ENCODE results near the gene ATM.
"Not testable (repeated sequence)": the region's sequence is repeated elsewhere in the genome, so short reads cannot be mapped to it uniquely, and the experiment has no call there.

ATM gene

GRCh38 chr11:108396672-108397071 lies 173.8 kb downstream of the ATM start:
- H3K9ac ChIP-seq (ENCODE audit: low read depth, low read length); H3K9me3 ChIP-seq (ENCODE audit: control insufficient read depth, insufficient read depth, low read length); H3K27me3 ChIP-seq (ENCODE audit: control insufficient read depth, insufficient read depth, low read length); H3K36me3 ChIP-seq (ENCODE audit: control insufficient read depth, insufficient read depth, low read length); H3K4me1 ChIP-seq (ENCODE audit: control insufficient read depth, insufficient read depth, low read length); H3K4me3 ChIP-seq (ENCODE audit: low read depth, low read length): not testable (repeated sequence)

- Histone ChIP-seq H3K9me3 (ENCODE audit: control insufficient read depth, insufficient read depth, low read length) (no peaks in the 10 kb centered on the region), H3K27me3 (ENCODE audit: control insufficient read depth, insufficient read depth, low read length) (no peaks in the 10 kb centered on the region), H3K4me1 (ENCODE audit: control insufficient read depth, insufficient read depth, low read length) (no peaks in the 10 kb centered on the region), H3K4me3 (ENCODE audit: low read depth, low read length) (no peak overlapping the region), H3K9ac (ENCODE audit: low read depth, low read length) (no peak overlapping the region), H3K36me3 (ENCODE audit: control insufficient read depth, insufficient read depth, low read length) (no peaks in the 10 kb centered on the region)
Observed at GRCh38 chr11:108398439-108398838, 175.6 kb downstream of the ATM start.

GRCh38 chr11:108402241-108402640 lies 179.4 kb downstream of the ATM start:
- Histone ChIP-seq H3K9me3 (ENCODE audit: control insufficient read depth, insufficient read depth, low read length) (no peaks in the 10 kb centered on the region), H3K9ac (ENCODE audit: low read depth, low read length) (no peak overlapping the region)

GRCh38 chr11:108403052-108403451 lies 180.2 kb downstream of the ATM start:
- Histone ChIP-seq H3K9ac (ENCODE audit: low read depth, low read length) (no peak overlapping the region), H3K9me3 (ENCODE audit: control insufficient read depth, insufficient read depth, low read length) (no peaks in the 10 kb centered on the region)

More at GRCh38 chr11:108402241-108402640, 179.4 kb downstream of the ATM start:
- no peaks in the 10 kb centered on the region for H3K4me1 ChIP-seq (ENCODE audit: control insufficient read depth, insufficient read depth, low read length)
- H3K27me3 ChIP-seq (ENCODE audit: control insufficient read depth, insufficient read depth, low read length), result no peaks in the 10 kb centered on the region
- no peaks in the 10 kb centered on the region for H3K36me3 ChIP-seq (ENCODE audit: control insufficient read depth, insufficient read depth, low read length)
- H3K4me3 ChIP-seq (ENCODE audit: low read depth, low read length), result no peak overlapping the region

GRCh38 chr11:108405706-108406105 lies 182.8 kb downstream of the ATM start:
- Histone ChIP-seq H3K4me3 (ENCODE audit: low read depth, low read length) (no peak overlapping the region), H3K27me3 (ENCODE audit: control insufficient read depth, insufficient read depth, low read length) (no peaks in the 10 kb centered on the region), H3K36me3 (ENCODE audit: control insufficient read depth, insufficient read depth, low read length) (no peaks in the 10 kb centered on the region)

More at GRCh38 chr11:108403052-108403451, 180.2 kb downstream of the ATM start:
- no peak overlapping the region for H3K4me3 ChIP-seq (ENCODE audit: low read depth, low read length)
- H3K4me1 ChIP-seq (ENCODE audit: control insufficient read depth, insufficient read depth, low read length), result no peaks in the 10 kb centered on the region
- no peaks in the 10 kb centered on the region for H3K27me3 ChIP-seq (ENCODE audit: control insufficient read depth, insufficient read depth, low read length)
- no peaks in the 10 kb centered on the region for H3K36me3 ChIP-seq (ENCODE audit: control insufficient read depth, insufficient read depth, low read length)

GRCh38 chr11:108414958-108415357 lies 192.1 kb downstream of the ATM start:
- Histone ChIP-seq H3K4me3 (ENCODE audit: low read depth, low read length) (no peak overlapping the region), H3K9me3 (ENCODE audit: control insufficient read depth, insufficient read depth, low read length) (no peaks in the 10 kb centered on the region), H3K9ac (ENCODE audit: low read depth, low read length) (no peak overlapping the region), H3K27me3 (ENCODE audit: control insufficient read depth, insufficient read depth, low read length) (no peaks in the 10 kb centered on the region), H3K36me3 (ENCODE audit: control insufficient read depth, insufficient read depth, low read length) (no peaks in the 10 kb centered on the region), H3K4me1 (ENCODE audit: control insufficient read depth, insufficient read depth, low read length) (no peaks in the 10 kb centered on the region)

More at GRCh38 chr11:108405706-108406105, 182.8 kb downstream of the ATM start:
- H3K9me3 ChIP-seq (ENCODE audit: control insufficient read depth, insufficient read depth, low read length), result no peaks in the 10 kb centered on the region
- no peak overlapping the region for H3K9ac ChIP-seq (ENCODE audit: low read depth, low read length)
- H3K4me1 ChIP-seq (ENCODE audit: control insufficient read depth, insufficient read depth, low read length), result no peaks in the 10 kb centered on the region

GRCh38 chr11:108417551-108417950 lies 194.7 kb downstream of the ATM start:
- not testable (repeated sequence) for H3K27me3 ChIP-seq (ENCODE audit: control insufficient read depth, insufficient read depth, low read length); H3K4me1 ChIP-seq (ENCODE audit: control insufficient read depth, insufficient read depth, low read length); H3K36me3 ChIP-seq (ENCODE audit: control insufficient read depth, insufficient read depth, low read length); H3K9ac ChIP-seq (ENCODE audit: low read depth, low read length); H3K4me3 ChIP-seq (ENCODE audit: low read depth, low read length); H3K9me3 ChIP-seq (ENCODE audit: control insufficient read depth, insufficient read depth, low read length)

Data from iPS-15b (cell line).